C4-2B (cell line): ENCODE measurements around the gene PATJ.

ENCODE experiments used
- H3K27ac ChIP-seq: fragments of 450-650 bp; 2 replicates; pipeline ENCODE4 v1.5.1; 2017
- CTCF ChIP-seq: fragments of 450-650 bp; conservative IDR thresholded peaks from 2 replicates; pipeline ENCODE4 v1.5.1; 2017; ENCODE audit warnings: mild to moderate bottlenecking
- ZFX ChIP-seq: fragments of 450-650 bp; IDR thresholded peaks from 2 replicates; pipeline ENCODE4 v1.6.1; 2017

Gene PATJ

DNA sequence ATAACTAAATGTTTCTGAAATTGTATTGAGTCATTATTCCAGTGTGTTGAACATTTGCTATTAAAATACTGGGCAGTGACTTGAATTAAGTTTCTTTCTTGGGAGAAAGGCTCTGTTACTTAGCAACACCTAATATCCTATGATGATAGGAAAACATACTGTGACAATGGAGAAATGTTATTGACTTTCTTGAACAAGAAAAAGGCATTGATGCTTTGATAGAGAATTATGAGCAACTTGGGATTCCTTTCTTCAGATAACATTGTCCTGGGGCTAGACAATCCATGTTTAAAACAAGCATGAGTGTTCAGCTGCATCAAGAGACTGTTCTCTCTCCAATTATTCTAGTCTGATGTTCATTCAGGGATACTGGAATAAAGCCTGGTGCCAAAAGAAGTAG is 236.5 kb downstream of the PATJ start:
- TF ChIP-seq ZFX (no peak), CTCF (no peak)
- H3K27ac ChIP-seq: no peak overlapping the region

GRCh38 chr1:61979729-61980128 is 237.4 kb downstream of the PATJ start:
- no peak overlapping the region for H3K27ac ChIP-seq
- TF ChIP-seq CTCF: no peak
- TF ChIP-seq ZFX: no peak

DNA sequence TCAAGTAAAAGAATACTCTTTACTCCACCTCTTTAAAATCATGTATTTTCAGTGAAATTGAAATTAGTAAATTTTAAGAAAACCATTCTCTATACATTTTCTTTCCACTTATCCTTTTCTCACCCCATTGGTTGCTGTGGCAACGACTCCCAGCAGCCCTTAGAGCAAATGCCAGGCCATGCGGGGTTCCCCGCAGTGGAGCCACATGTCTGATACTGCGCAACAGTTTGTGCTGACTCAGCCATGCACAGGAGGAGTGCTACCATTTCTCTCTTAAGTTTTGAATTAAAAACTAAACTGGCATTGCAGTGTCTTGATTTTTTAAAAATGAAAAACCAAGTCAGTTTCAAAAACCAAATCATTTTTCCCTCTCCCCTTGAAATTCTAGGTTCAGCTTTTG is 238.3 kb downstream of the PATJ start:
- TF ChIP-seq CTCF (no peak), ZFX (no peak)
- no peak overlapping the region for H3K27ac ChIP-seq

- no peak overlapping the region for H3K27ac ChIP-seq
- TF ChIP-seq ZFX (no peak), CTCF (no peak)
Measured at GRCh38 chr1:61981870-61982660, 239.8 kb downstream of the PATJ start.

GRCh38 chr1:61983236-61983635 is 241.0 kb downstream of the PATJ start:
- no peak overlapping the region for H3K27ac ChIP-seq
- TF ChIP-seq CTCF (no peak), ZFX (no peak)

DNA sequence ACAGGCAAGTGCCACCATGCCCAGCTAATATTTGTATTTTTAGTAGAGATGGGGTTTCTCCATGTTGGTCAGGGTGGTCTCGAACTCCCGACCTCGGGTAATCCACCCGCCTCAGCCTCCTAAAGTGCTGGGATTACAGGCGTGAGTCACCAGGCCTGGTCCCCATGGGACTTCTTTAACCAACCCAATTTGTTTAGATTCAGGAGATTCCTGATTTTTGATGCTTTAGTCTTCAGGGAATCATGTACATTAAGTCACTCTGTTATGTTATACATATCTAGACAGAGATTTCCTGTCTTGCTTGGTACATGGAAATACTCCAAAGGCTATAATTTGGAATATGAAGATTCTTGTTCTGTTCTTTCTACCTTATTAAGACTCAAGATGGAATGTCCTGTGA is 250.0 kb downstream of the PATJ start:
- no peak for TF ChIP-seq ZFX
- TF ChIP-seq CTCF: no peak
- no peak overlapping the region for H3K27ac ChIP-seq

GRCh38 chr1:61993331-61993961 is 251.2 kb downstream of the PATJ start:
- no peak for TF ChIP-seq CTCF
- TF ChIP-seq ZFX: no peak
- no peak overlapping the region for H3K27ac ChIP-seq
